Dermis blood vessel endothelial cell (primary cell): Measurements from ENCODE around the gene MICA. TPM values are rescaled to one million over a fixed set of nuclear protein-coding genes. Genes with fewer than 3 reads are reported as not detected.

Experiments used
- DNase-seq: peaks from one replicate; pipeline ENCODE4 v3.0.0; 2010
- total RNA-seq: library from RNA; depleted of rRNA; stranded (reverse); fragments of >200 nt; gene quantifications from 2 replicates; pipeline ENCODE4 v1.2.3, GENCODE V29; 2014

MICA gene
- total RNA-seq, 1 donor from 2014 or later = 57.9 TPM

GRCh38 chr6:31462026-31462963 is 58.9 kb downstream of the MICA start:
- peak; percentile 24 for DNase-seq

- peak; percentile 88 for DNase-seq
These were observed 59.8 kb downstream of the MICA start for GRCh38 chr6:31462964-31463870.

GRCh38 chr6:31464252-31465184 is 61.1 kb downstream of the MICA start:
- no peak for DNase-seq

Other genes with a start within 250 kb of the MICA start
- gene CCHCR1, start 245.8 kb upstream of the MICA start, total RNA-seq = 12.3 and 18.1 TPM in 2 replicates
- gene TCF19, start 245.0 kb upstream of the MICA start, total RNA-seq = 15.8 and 39.1 TPM in 2 replicates
- gene POU5F1, start 232.9 kb upstream of the MICA start, total RNA-seq = 0.68 TPM in 1 of 2 replicates, not detected in the other
- 519 and 909 TPM in 2 replicates for gene HLA-C, start 131.5 kb upstream of the MICA start, total RNA-seq
- gene HLA-B, start 46.4 kb upstream of the MICA start, total RNA-seq = 256 and 1,456 TPM in 2 replicates
- 14.5 and 29.3 TPM in 2 replicates for gene MICB, start 94.5 kb downstream of the MICA start, total RNA-seq
- gene MCCD1, start 125.4 kb downstream of the MICA start, total RNA-seq = not detected in 2 replicates
- gene DDX39B, start 138.4 kb downstream of the MICA start, total RNA-seq = 308 and 381 TPM in 2 replicates
- gene ATP6V1G2, start 143.0 kb downstream of the MICA start, total RNA-seq = 0.19 and 0.51 TPM in 2 replicates
- gene NFKBIL1, start 144.0 kb downstream of the MICA start, total RNA-seq = 21.0 and 30.8 TPM in 2 replicates
- not detected in 2 replicates for gene LTA, start 168.7 kb downstream of the MICA start, total RNA-seq
- 0.17 TPM in 1 of 2 replicates, not detected in the other for gene TNF, start 172.0 kb downstream of the MICA start, total RNA-seq
- gene LTB, start 178.8 kb downstream of the MICA start, total RNA-seq = 3.4 and 30.5 TPM in 2 replicates
- gene LST1, start 182.7 kb downstream of the MICA start, total RNA-seq = 0.37 TPM in 1 of 2 replicates, not detected in the other
- gene NCR3, start 189.4 kb downstream of the MICA start, total RNA-seq = not detected in 2 replicates
- not detected in 2 replicates for gene AIF1, start 211.6 kb downstream of the MICA start, total RNA-seq
- gene PRRC2A, start 217.1 kb downstream of the MICA start, total RNA-seq = 32.2 and 70.8 TPM in 2 replicates
- 133 and 309 TPM in 2 replicates for gene BAG6, start 249.1 kb downstream of the MICA start, total RNA-seq